Gastrocnemius medialis (tissue), 4 donors: Measurements from ENCODE around the gene TWIST2.

Experiments
- POLR2A ChIP-seq, 2 donors: fragments of 450-650 bp; IDR thresholded peaks; one replicate each; pipeline ENCODE4 v1.6.1; 2017; ENCODE audit warnings: antibody characterized with exemption in 2 of 2, mild to moderate bottlenecking in 2 of 2, moderate library complexity in 2 of 2
- TF ChIP-seq, protein P1 (sequence below), 5 experiments: fragments of 450-650 bp in 3 of 5; fragments of 200-600 bp in 2 of 5; sonication (generic) in 2 of 5; IDR thresholded peaks in 4 of 5; conservative IDR thresholded peaks in 1 of 5; 1 replicate in 4 of 5; 2 replicates in 1 of 5; pipeline ENCODE4 v1.5.1; 2016 to 2019; ENCODE audit warnings: antibody characterized with exemption in 5 of 5, mild to moderate bottlenecking in 3 of 5, moderate library complexity in 3 of 5

DNA sequence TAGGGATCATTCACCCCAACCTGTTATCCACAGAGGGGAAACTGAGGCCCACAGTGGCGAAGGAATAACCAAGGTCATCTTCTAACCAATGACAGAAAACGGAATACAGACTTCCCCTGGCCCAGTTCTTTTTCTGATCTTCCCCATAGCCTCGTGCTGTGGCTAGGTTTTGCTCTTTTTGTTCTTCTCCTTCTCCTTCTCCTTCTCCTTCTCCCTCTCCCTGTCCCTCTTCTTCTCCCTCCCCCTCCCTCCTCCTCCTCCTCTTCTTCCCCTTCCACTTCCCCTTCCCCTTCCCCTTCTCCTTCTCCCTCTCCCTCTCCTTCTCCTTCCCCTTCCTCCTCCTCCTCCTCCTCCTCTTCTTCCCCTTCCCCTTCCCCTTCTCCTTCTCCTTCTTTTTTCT lies 12.9 kb upstream of the TWIST2 start:
- TF ChIP-seq POLR2A (IDR thresholded peaks at IDR 0.05), result no peak
- TF ChIP-seq, protein P1, sequence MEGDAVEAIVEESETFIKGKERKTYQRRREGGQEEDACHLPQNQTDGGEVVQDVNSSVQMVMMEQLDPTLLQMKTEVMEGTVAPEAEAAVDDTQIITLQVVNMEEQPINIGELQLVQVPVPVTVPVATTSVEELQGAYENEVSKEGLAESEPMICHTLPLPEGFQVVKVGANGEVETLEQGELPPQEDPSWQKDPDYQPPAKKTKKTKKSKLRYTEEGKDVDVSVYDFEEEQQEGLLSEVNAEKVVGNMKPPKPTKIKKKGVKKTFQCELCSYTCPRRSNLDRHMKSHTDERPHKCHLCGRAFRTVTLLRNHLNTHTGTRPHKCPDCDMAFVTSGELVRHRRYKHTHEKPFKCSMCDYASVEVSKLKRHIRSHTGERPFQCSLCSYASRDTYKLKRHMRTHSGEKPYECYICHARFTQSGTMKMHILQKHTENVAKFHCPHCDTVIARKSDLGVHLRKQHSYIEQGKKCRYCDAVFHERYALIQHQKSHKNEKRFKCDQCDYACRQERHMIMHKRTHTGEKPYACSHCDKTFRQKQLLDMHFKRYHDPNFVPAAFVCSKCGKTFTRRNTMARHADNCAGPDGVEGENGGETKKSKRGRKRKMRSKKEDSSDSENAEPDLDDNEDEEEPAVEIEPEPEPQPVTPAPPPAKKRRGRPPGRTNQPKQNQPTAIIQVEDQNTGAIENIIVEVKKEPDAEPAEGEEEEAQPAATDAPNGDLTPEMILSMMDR (IDR thresholded peaks at IDR 0.05 in 4 of 5, conservative IDR thresholded peaks at IDR 0.05 in 1 of 5), result no peak
